GM12878 (cell line): ENCODE measurements around the gene TRAPPC4.

Experiments
- ATF3 ChIP-seq: IDR thresholded peaks from 2 replicates; pipeline ENCODE4 v1.6.1; 2011; ENCODE audit warnings: low read depth, mild to moderate bottlenecking, low read length, moderate library complexity, borderline replicate concordance; ENCODE audit errors: extremely low read depth
- BCL3 ChIP-seq: IDR thresholded peaks from 2 replicates; pipeline ENCODE4 v1.6.1; 2011; ENCODE audit warnings: borderline replicate concordance, low read depth, mild to moderate bottlenecking, moderate library complexity, low read length; ENCODE audit not compliant: insufficient read depth, poor library complexity, severe bottlenecking
- CTCF ChIP-seq, 3 experiments: IDR thresholded peaks in 2 of 3; conservative IDR thresholded peaks in 1 of 3; 2 replicates each; pipeline ENCODE4 v1.5.1; 2011; ENCODE audit warnings: low read depth in 3 of 3, low read length in 3 of 3, mild to moderate bottlenecking in 3 of 3, control low read depth in 2 of 3, moderate library complexity in 2 of 3, inconsistent platforms in 1 of 3, mixed read lengths in 1 of 3; ENCODE audit not compliant: control insufficient read depth in 2 of 3, insufficient read depth in 1 of 3; ENCODE audit errors: extremely low read depth in 1 of 3
- EZH2 ChIP-seq: IDR thresholded peaks from 2 replicates; pipeline ENCODE4 v1.6.1; 2012; ENCODE audit warnings: low read depth, mild to moderate bottlenecking, control low read depth, inconsistent platforms, low read length, borderline replicate concordance; ENCODE audit not compliant: control insufficient read depth
- FOXK2 ChIP-seq: fragments of 450-650 bp; IDR thresholded peaks from 2 replicates; pipeline ENCODE4 v1.6.1; 2017; ENCODE audit warnings: mild to moderate bottlenecking, moderate library complexity
- JUNB ChIP-seq: IDR thresholded peaks from 2 replicates; pipeline ENCODE4 v1.6.1; 2016; ENCODE audit warnings: antibody characterized with exemption, mild to moderate bottlenecking
- POLR2A ChIP-seq: IDR thresholded peaks from 2 replicates; pipeline ENCODE4 v1.6.1; 2011; ENCODE audit warnings: low read depth, mild to moderate bottlenecking, low read length
- POLR2AphosphoS5 ChIP-seq: IDR thresholded peaks from 2 replicates; pipeline ENCODE4 v1.6.1; 2011; ENCODE audit warnings: mild to moderate bottlenecking, low read length, inconsistent platforms
- STAT1 ChIP-seq: fragments of 450-650 bp; conservative IDR thresholded peaks from 2 replicates; pipeline ENCODE4 v1.6.1; 2014; ENCODE audit warnings: antibody characterized with exemption, mild to moderate bottlenecking
- TCF12 ChIP-seq: IDR thresholded peaks from 2 replicates; pipeline ENCODE4 v1.6.1; 2011; ENCODE audit warnings: low read depth, mild to moderate bottlenecking, low read length
- USF2 ChIP-seq: IDR thresholded peaks from 2 replicates; pipeline ENCODE4 v1.6.1; 2011; ENCODE audit warnings: low read depth, low read length, improper control_type of control experiment, borderline replicate concordance
- ZBTB33 ChIP-seq: fragments of 450-650 bp; IDR thresholded peaks from 2 replicates; pipeline ENCODE4 v1.6.1; 2017; ENCODE audit warnings: mild to moderate bottlenecking

GRCh38 chr11:119014209-119014924 lies 4.2 kb upstream of the TRAPPC4 start:
- TF ChIP-seq USF2: no peak
- peak; percentile 62 for TF ChIP-seq POLR2AphosphoS5
- no peak for TF ChIP-seq EZH2
- TF ChIP-seq FOXK2: no peak
- TF ChIP-seq STAT1: no peak
- TF ChIP-seq CTCF (IDR thresholded peaks at IDR 0.05 in 2 of 3, conservative IDR thresholded peaks at IDR 0.05 in 1 of 3; ENCODE audit: control insufficient read depth in 2 of 3, extremely low read depth in 1 of 3, insufficient read depth in 1 of 3, low read depth in 3 of 3, low read length in 3 of 3): no peak
- TF ChIP-seq ZBTB33: no peak
- TF ChIP-seq POLR2A: peak; percentile 45; the same call in 1 of the 2 replicates
- no peak for TF ChIP-seq ATF3
- no peak for TF ChIP-seq TCF12
- TF ChIP-seq JUNB: no peak
- no peak for TF ChIP-seq BCL3
